ENCODE results near the gene PRKD2. TPM values are rescaled to one million over a fixed set of nuclear protein-coding genes. Genes with fewer than 3 reads are reported as not detected.

PRKD2 gene
- total and polyA plus RNA-seq, 4 donors, result 7.3 to 14.4 (median 9.3) TPM

GRCh38 chr19:46691948-46692347 is 25.0 kb downstream of the PRKD2 start:
- TF ChIP-seq EGR1 (IDR thresholded peaks at IDR 0.05; ENCODE audit: low read depth in 2 of 2) (no peak), HNF4G (IDR thresholded peaks at IDR 0.05) (no peak), ZBTB33 (IDR thresholded peaks at IDR 0.05) (no peak)
- WGBS, result 97% methylated on average over 2 of the region's 2 CpGs
- no peaks in the 10 kb centered on the region for H3K27me3 ChIP-seq (ENCODE audit: control insufficient read depth in 4 of 4, insufficient read depth in 4 of 4, low read length in 3 of 4)
- H3K9me3 ChIP-seq (ENCODE audit: control insufficient read depth in 4 of 4, low read length in 3 of 4), result no peaks in the 10 kb centered on the region
- H3K4me3 ChIP-seq (ENCODE audit: low read depth in 1 of 3, low read length in 3 of 3), result no peak overlapping the region
- DNase-seq (ENCODE audit: low spot score), result no peak
- H3K36me3 ChIP-seq (ENCODE audit: control insufficient read depth in 4 of 4, insufficient read depth in 3 of 4, low read depth in 1 of 4, low read length in 3 of 4), result peaks cover 14 to 83% (median 65%) of the 10 kb centered on the region in 4 donors
- no peaks in the 10 kb centered on the region for H3K4me1 ChIP-seq (ENCODE audit: control insufficient read depth in 4 of 4, insufficient read depth in 4 of 4, low read length in 3 of 4)
- no peak overlapping the region for H3K27ac ChIP-seq (ENCODE audit: low read depth in 1 of 2, low read length in 2 of 2)
- H3K9ac ChIP-seq (ENCODE audit: low read depth in 1 of 2, low read length in 2 of 2), result no peak overlapping the region

- TF ChIP-seq SP1 (IDR thresholded peaks at IDR 0.05), result no peak
- no peak for TF ChIP-seq ZBTB33 (IDR thresholded peaks at IDR 0.05)
- TF ChIP-seq ATF3 (IDR thresholded peaks at IDR 0.05), result no peak
- TF ChIP-seq GABPA (IDR thresholded peaks at IDR 0.05 in 1 of 2, conservative IDR thresholded peaks at IDR 0.05 in 1 of 2), result no peak
- no peak for TF ChIP-seq MAX (IDR thresholded peaks at IDR 0.05)
- no peak for TF ChIP-seq JUND (IDR thresholded peaks at IDR 0.05)
- TF ChIP-seq YY1 (IDR thresholded peaks at IDR 0.05), result no peak
- no peak for TF ChIP-seq CTCF (IDR thresholded peaks at IDR 0.05; ENCODE audit: low read depth, low read length, missing input control)
- no peak for TF ChIP-seq HNF4G (IDR thresholded peaks at IDR 0.05)
- no peak for TF ChIP-seq REST (IDR thresholded peaks at IDR 0.05)
- no peak for TF ChIP-seq RAD21 (IDR thresholded peaks at IDR 0.05)
- TF ChIP-seq TAF1 (conservative IDR thresholded peaks at IDR 0.05), result no peak
- TF ChIP-seq EGR1 (IDR thresholded peaks at IDR 0.05; ENCODE audit: low read depth in 2 of 2), result no peak
- TF ChIP-seq HNF4A (conservative IDR thresholded peaks at IDR 0.05), result no peak
- TF ChIP-seq RXRA (IDR thresholded peaks at IDR 0.05), result no peak
- TF ChIP-seq NR2F2 (IDR thresholded peaks at IDR 0.05), result no peak
- no peak for TF ChIP-seq FOXA2 (IDR thresholded peaks at IDR 0.05)
- no peak for TF ChIP-seq FOXA1 (IDR thresholded peaks at IDR 0.05)
- DNase-seq (ENCODE audit: low spot score), result no peak
- Histone ChIP-seq H3K27ac (ENCODE audit: low read depth in 1 of 2, low read length in 2 of 2) (no peak overlapping the region), H3K4me1 (ENCODE audit: control insufficient read depth in 4 of 4, insufficient read depth in 4 of 4, low read length in 3 of 4) (no peaks in the 10 kb centered on the region), H3K9ac (ENCODE audit: low read depth in 1 of 2, low read length in 2 of 2) (no peak overlapping the region), H3K4me3 (ENCODE audit: low read depth in 1 of 3, low read length in 3 of 3) (no peak overlapping the region), H3K27me3 (ENCODE audit: control insufficient read depth in 4 of 4, insufficient read depth in 4 of 4, low read length in 3 of 4) (no peaks in the 10 kb centered on the region), H3K36me3 (ENCODE audit: control insufficient read depth in 4 of 4, insufficient read depth in 3 of 4, low read depth in 1 of 4, low read length in 3 of 4) (peaks cover 14 to 80% (median 64%) of the 10 kb centered on the region in 4 donors), H3K9me3 (ENCODE audit: control insufficient read depth in 4 of 4, low read length in 3 of 4) (no peaks in the 10 kb centered on the region)
- 50% methylated on average over 2 of the region's 2 CpGs for WGBS
These were observed 25.8 kb downstream of the PRKD2 start for GRCh38 chr19:46691104-46691503.

Measured in liver (tissue), 9 donors.